ENCODE data around the gene C10orf62.

C10orf62 gene

GRCh38 chr10:97578171-97578844 lies 11.2 kb upstream of the C10orf62 start:
- TF ChIP-seq OSR2 (tag by site-specific recombination; IDR thresholded peaks at IDR 0.05) (no peak), ZNF121 (tag by site-specific recombination; IDR thresholded peaks at IDR 0.05) (no peak), ZNF549 (tag by site-specific recombination; IDR thresholded peaks at IDR 0.05) (no peak), ZNF26 (tag by site-specific recombination; IDR thresholded peaks at IDR 0.05) (no peak), ZNF837 (tag by site-specific recombination; IDR thresholded peaks at IDR 0.05) (no peak), ZNF623 (tag by site-specific recombination; IDR thresholded peaks at IDR 0.05) (no peak), GLI4 (tag by site-specific recombination; IDR thresholded peaks at IDR 0.05) (no peak), PRDM10 (tag by site-specific recombination; IDR thresholded peaks at IDR 0.05) (no peak)
- ChIA-PET CTCF (no interaction called here), POLR2A (no interaction called here)
- Histone ChIP-seq H3K27ac (ENCODE audit: extremely low read depth, low read depth, low read length) (no peak overlapping the region), H3K4me3 (ENCODE audit: low read depth, low read length) (no peak overlapping the region), H3K36me3 (ENCODE audit: control insufficient read depth in 2 of 2, insufficient read depth in 1 of 2, low read length in 2 of 2) (no peaks in the 10 kb centered on the region), H3K4me1 (ENCODE audit: control insufficient read depth, insufficient read depth, low read length) (peaks cover 6% of the 10 kb centered on the region; the same call in 1 of the 2 replicates), H3K9me3 (ENCODE audit: control insufficient read depth, insufficient read depth, low read depth, low read length) (no peaks in the 10 kb centered on the region)

GRCh38 chr10:97580421-97581367 lies 8.8 kb upstream of the C10orf62 start:
- ChIA-PET CTCF (interaction anchor here (0.5 kb wide), 1 partner anchor 12 kb away, joined by 4 read pairs; no protein-coding TSS in a partner anchor), POLR2A (no interaction called here)
- H3K4me1 ChIP-seq (ENCODE audit: control insufficient read depth, insufficient read depth, low read length) = peaks cover 3% of the 10 kb centered on the region; the same call in 1 of the 2 replicates
- H3K4me3 ChIP-seq (ENCODE audit: low read depth, low read length) = no peak overlapping the region
- H3K9me3 ChIP-seq (ENCODE audit: control insufficient read depth, insufficient read depth, low read depth, low read length) = no peaks in the 10 kb centered on the region
- no peak overlapping the region for H3K27ac ChIP-seq (ENCODE audit: extremely low read depth, low read depth, low read length)
- H3K36me3 ChIP-seq (ENCODE audit: control insufficient read depth in 2 of 2, insufficient read depth in 1 of 2, low read length in 2 of 2) = no peaks in the 10 kb centered on the region
- TF ChIP-seq KLF17 (tag by site-specific recombination; IDR thresholded peaks at IDR 0.05) = no peak
- no peak for TF ChIP-seq PRDM4 (tag by site-specific recombination; IDR thresholded peaks at IDR 0.05)
- TF ChIP-seq ZIC2 (tag by site-specific recombination; IDR thresholded peaks at IDR 0.05) = peak; percentile 56
- TF ChIP-seq ZNF211 (tag by site-specific recombination; IDR thresholded peaks at IDR 0.05; ENCODE audit: low read depth) = no peak
- no peak for TF ChIP-seq ZFP37 (tag by site-specific recombination; IDR thresholded peaks at IDR 0.05)
- TF ChIP-seq SCRT2 (tag by site-specific recombination; IDR thresholded peaks at IDR 0.05) = peak; percentile 75; the same call in 1 of the 2 replicates
- no peak for TF ChIP-seq ZNF629 (tag by site-specific recombination; IDR thresholded peaks at IDR 0.05)

Measured in HEK293 (cell line).